Suprapubic skin (tissue), 4 donors: ENCODE measurements around the gene FAM83F. TPM values are rescaled to one million over a fixed set of nuclear protein-coding genes. Genes with fewer than 3 reads are reported as not detected.

Experiments
- DNase-seq, 2 donors: peaks; one replicate each; pipeline ENCODE4 v3.0.0-alpha.2; 2019; ENCODE audit warnings: low spot score in 2 of 2
- H3K27ac ChIP-seq: fragments of 200-600 bp; sonication (generic); one replicate; pipeline ENCODE4 v1.5.1; 2019
- H3K27me3 ChIP-seq: fragments of 200-600 bp; sonication (generic); one replicate; pipeline ENCODE4 v1.5.1; 2019
- H3K36me3 ChIP-seq: fragments of 200-600 bp; sonication (generic); one replicate; pipeline ENCODE4 v1.5.1; 2019
- H3K4me1 ChIP-seq: fragments of 200-600 bp; sonication (generic); one replicate; pipeline ENCODE4 v1.5.1; 2019
- H3K4me3 ChIP-seq: fragments of 200-600 bp; sonication (generic); one replicate; pipeline ENCODE4 v1.5.1; 2019; ENCODE audit warnings: mild to moderate bottlenecking
- H3K9me3 ChIP-seq: fragments of 200-600 bp; sonication (generic); one replicate; pipeline ENCODE4 v1.5.1; 2019
- CTCF ChIP-seq, 2 donors: fragments of 200-600 bp in 1 of 2; fragments of 450-650 bp in 1 of 2; sonication (generic) in 1 of 2; IDR thresholded peaks; one replicate each; pipeline ENCODE4 v1.5.1; 2016 to 2019; ENCODE audit warnings: antibody characterized with exemption in 2 of 2, mild to moderate bottlenecking in 1 of 2, moderate library complexity in 1 of 2
- EP300 ChIP-seq: sonication (generic); formaldehyde crosslinking; IDR thresholded peaks from one replicate; pipeline ENCODE4 v1.6.1; 2017; ENCODE audit warnings: antibody characterized with exemption
- POLR2A ChIP-seq, 2 donors: fragments of 450-650 bp; IDR thresholded peaks; one replicate each; pipeline ENCODE4 v1.6.1; 2017; ENCODE audit warnings: antibody characterized with exemption in 2 of 2, mild to moderate bottlenecking in 2 of 2, moderate library complexity in 2 of 2
- POLR2AphosphoS5 ChIP-seq, 3 donors: sonication (generic); formaldehyde crosslinking; IDR thresholded peaks; one replicate each; pipeline ENCODE4 v1.6.1; 2017; ENCODE audit warnings: antibody characterized with exemption in 3 of 3
- WGBS: methylation state at CpG from one replicate; pipeline ENCODE4 v1.1.5; 2018; 5-methylcytosine and 5-hydroxymethylcytosine counted together
- total RNA-seq, 4 donors: library from RNA; depleted of rRNA; stranded (reverse); fragments of >200 nt; gene quantifications; one replicate each; pipeline ENCODE4 v1.1.0, GENCODE V29; 2016

The FAM83F gene
- total RNA-seq, 4 donors from 2014 or later, result 54.5 to 78.1 (median 69.3) TPM

- H3K4me1 ChIP-seq, result peaks cover 43% of the 10 kb centered on the region
- H3K27me3 ChIP-seq, result peaks cover 32% of the 10 kb centered on the region
- H3K36me3 ChIP-seq, result no peaks in the 10 kb centered on the region
- WGBS, result 36% methylated on average over 14 of the region's 20 CpGs
- peak overlapping the region; percentile 62 for H3K4me3 ChIP-seq
- no peak for DNase-seq
- H3K27ac ChIP-seq, result peak overlapping the region; percentile 92
- no peaks in the 10 kb centered on the region for H3K9me3 ChIP-seq
- TF ChIP-seq CTCF (IDR thresholded peaks at IDR 0.05), result no peak
- no peak for TF ChIP-seq POLR2AphosphoS5 (IDR thresholded peaks at IDR 0.05)
- TF ChIP-seq POLR2A (IDR thresholded peaks at IDR 0.05), result no peak
- no peak for TF ChIP-seq EP300
Measured at GRCh38 chr22:39994041-39994565, 651 bp upstream of the FAM83F start.

GRCh38 chr22:39995393-39996252, 869 bp downstream of the FAM83F start:
- no peak for DNase-seq
- peak overlapping the region; percentile 92 for H3K27ac ChIP-seq
- peak overlapping the region; percentile 62 for H3K4me3 ChIP-seq
- peaks cover 59% of the 10 kb centered on the region for H3K4me1 ChIP-seq
- peaks cover 32% of the 10 kb centered on the region for H3K27me3 ChIP-seq
- H3K36me3 ChIP-seq, result no peaks in the 10 kb centered on the region
- TF ChIP-seq CTCF (IDR thresholded peaks at IDR 0.05), result no peak
- TF ChIP-seq POLR2AphosphoS5 (IDR thresholded peaks at IDR 0.05), result no peak
- H3K9me3 ChIP-seq, result no peaks in the 10 kb centered on the region
- 58% methylated on average over 16 of the region's 35 CpGs for WGBS

- H3K4me3 ChIP-seq, result peak overlapping the region; percentile 62
- no peak for DNase-seq
- H3K9me3 ChIP-seq, result no peaks in the 10 kb centered on the region
- H3K36me3 ChIP-seq, result no peaks in the 10 kb centered on the region
- 41% methylated on average over 3 of the region's 3 CpGs for WGBS
- no peak for TF ChIP-seq CTCF (IDR thresholded peaks at IDR 0.05)
- TF ChIP-seq POLR2A (IDR thresholded peaks at IDR 0.05), result no peak
- TF ChIP-seq EP300, result no peak
- TF ChIP-seq POLR2AphosphoS5 (IDR thresholded peaks at IDR 0.05), result no peak
- peaks cover 70% of the 10 kb centered on the region for H3K4me1 ChIP-seq
- no peak overlapping the region for H3K27ac ChIP-seq
- peaks cover 32% of the 10 kb centered on the region for H3K27me3 ChIP-seq
Measured at GRCh38 chr22:39996732-39997131, 2.0 kb downstream of the FAM83F start.

GRCh38 chr22:39997421-39997820, 2.7 kb downstream of the FAM83F start:
- Histone ChIP-seq H3K4me3 (peak overlapping the region; percentile 62), H3K27ac (peak overlapping the region; percentile 46), H3K36me3 (no peaks in the 10 kb centered on the region), H3K27me3 (peaks cover 32% of the 10 kb centered on the region), H3K9me3 (no peaks in the 10 kb centered on the region), H3K4me1 (peaks cover 77% of the 10 kb centered on the region)
- 70% methylated on average over 3 of the region's 3 CpGs for WGBS
- TF ChIP-seq POLR2AphosphoS5 (IDR thresholded peaks at IDR 0.05) (no peak), CTCF (IDR thresholded peaks at IDR 0.05) (no peak), POLR2A (IDR thresholded peaks at IDR 0.05) (no peak), EP300 (no peak)
- DNase-seq, result no peak

- peaks cover 25% of the 10 kb centered on the region for H3K27me3 ChIP-seq
- H3K27ac ChIP-seq, result peak overlapping the region; percentile 46
- no peak for DNase-seq
- WGBS, result 52% methylated on average over 10 of the region's 11 CpGs
- H3K4me3 ChIP-seq, result peak overlapping the region; percentile 62
- no peaks in the 10 kb centered on the region for H3K9me3 ChIP-seq
- TF ChIP-seq EP300 (no peak), POLR2A (IDR thresholded peaks at IDR 0.05) (no peak), CTCF (IDR thresholded peaks at IDR 0.05) (no peak), POLR2AphosphoS5 (IDR thresholded peaks at IDR 0.05) (no peak)
- no peaks in the 10 kb centered on the region for H3K36me3 ChIP-seq
- H3K4me1 ChIP-seq, result peaks cover 84% of the 10 kb centered on the region
Measured at GRCh38 chr22:39997939-39998726, 3.4 kb downstream of the FAM83F start.
